Ovary (tissue), 9 donors: ENCODE measurements around the gene ERMARD. TPM values are rescaled to one million over a fixed set of nuclear protein-coding genes. Genes with fewer than 3 reads are reported as not detected.

ENCODE experiments used
- DNase-seq, 5 donors: peaks; one replicate each; pipeline ENCODE4 v3.0.0-alpha.2; 2019 to 2020
- H3K27ac ChIP-seq, 2 donors: fragments of 200-600 bp; one replicate each; pipeline versions ENCODE4 v1.5.1 to v1.8.0; 2019 to 2022
- H3K27me3 ChIP-seq: fragments of 200-600 bp; one replicate; pipeline ENCODE4 v1.8.0; 2022
- H3K36me3 ChIP-seq: fragments of 200-600 bp; sonication (generic); one replicate; pipeline ENCODE4 v1.5.1; 2019
- H3K4me1 ChIP-seq: one replicate; pipeline ENCODE4 v1.8.1; 2013; ENCODE audit warnings: mild to moderate bottlenecking, moderate library complexity; ENCODE audit not compliant: insufficient read depth
- H3K4me3 ChIP-seq: fragments of 200-600 bp; sonication (generic); one replicate; pipeline ENCODE4 v1.5.1; 2017
- H3K9me3 ChIP-seq, 2 donors: fragments of 200-600 bp in 1 of 2; sonication (generic) in 1 of 2; one replicate each; pipeline versions ENCODE4 v1.5.1 to v1.8.1; 2013 to 2019; ENCODE audit warnings: mild to moderate bottlenecking in 1 of 2, moderate library complexity in 1 of 2
- CTCF ChIP-seq, 3 donors: fragments of 450-650 bp in 2 of 3; fragments of 200-600 bp in 1 of 3; IDR thresholded peaks; one replicate each; pipeline versions ENCODE4 v1.5.1 to v1.8.0; 2016 to 2022; ENCODE audit warnings: antibody characterized with exemption in 3 of 3, mild to moderate bottlenecking in 1 of 3
- EP300 ChIP-seq: sonication (generic); formaldehyde crosslinking; IDR thresholded peaks from one replicate; pipeline ENCODE4 v1.6.1; 2017; ENCODE audit warnings: antibody characterized with exemption
- POLR2A ChIP-seq: fragments of 450-650 bp; IDR thresholded peaks from one replicate; pipeline ENCODE4 v1.6.1; 2017; ENCODE audit warnings: antibody characterized with exemption, mild to moderate bottlenecking, moderate library complexity
- WGBS, 3 donors: extraction: QIAGEN DNeasy Blood & Tissue Kit in 1 of 3; methylation state at CpG; one replicate each; pipeline versions ENCODE4 v1.1.5 to v1.1.7; 2013 to 2017; 5-methylcytosine and 5-hydroxymethylcytosine counted together
- intact Hi-C, 4 donors: fragments of 100-400 bp; cut with DNase I; formaldehyde crosslinking; loops; one replicate each; pipeline versions ENCODE4 v1.11.0 to v1.15.1; 2022 to 2023
- polyA plus RNA-seq, 2 donors: library from polyadenylated mRNA; stranded (reverse); fragments of 200-250 nt in 1 of 2; fragments of 350-450 nt in 1 of 2; fragmentation: Illumina TruSeq in 1 of 2; extraction: RNeasy Lipid Tissue Mini Kit (QIAGEN cat#74804) in 1 of 2; gene quantifications; one replicate each; pipeline ENCODE4 v1.2.3, GENCODE V29; 2013 to 2014
- total RNA-seq, 7 donors: library from RNA; depleted of rRNA in 2 of 7; stranded (reverse); fragments of >200 nt in 2 of 7; fragmentation: NEBNext Ultra II Directional in 3 of 7; extraction: Animal tissue kit (Norgen Biotek cat#: 25700) in 3 of 7; gene quantifications; one replicate each; pipeline versions ENCODE4 v1.1.0 to v1.2.4, GENCODE V29; 2016 to 2023
- donor health status: DM: no; HTN: no; CAD: no; lungs with moderate emphysema.
- donor health status: DM: no; HTN: no; CAD: no.
- donor health status: Bipolar disorder and iron deficiency.
- donor health status: DM: yes; HTN: yes; CAD: no.
- donor health status: DM: no; HTN: no; CAD: no.
- donor health status: DM: yes; HTN: yes; CAD: no.

The ERMARD gene
- total and polyA plus RNA-seq, 9 donors = 15.9 to 38.0 (median 27.0) TPM

GRCh38 chr6:169789944-169790927 lies 38.8 kb downstream of the ERMARD start:
- DNase-seq = peak; percentile 76 to 85 (median 81)
- Histone ChIP-seq H3K9me3 (no peaks in the 10 kb centered on the region), H3K4me3 (peak overlapping the region; percentile 49), H3K4me1 (no peaks in the 10 kb centered on the region), H3K27me3 (no peaks in the 10 kb centered on the region), H3K27ac (peak overlapping the region; percentile 80 to 90), H3K36me3 (no peaks in the 10 kb centered on the region)
- intact Hi-C loops = loop anchor here in 2 of 4 donors (5.0 kb wide), 2 partner anchors 502 to 737 kb away; partner anchors contain the start of gene DLL1 (in 1 of the 2)
- WGBS, 3 donors = 0 to 1% (median 0%) methylated on average over 61 of the region's 61 CpGs
- TF ChIP-seq POLR2A (peak; percentile 21), EP300 (no peak), CTCF (IDR thresholded peaks at IDR 0.05) (peak; percentile 94 to 97 (median 96))

GRCh38 chr6:169791721-169792131 lies 40.3 kb downstream of the ERMARD start:
- Histone ChIP-seq H3K36me3 (no peaks in the 10 kb centered on the region), H3K4me1 (no peaks in the 10 kb centered on the region), H3K9me3 (no peaks in the 10 kb centered on the region), H3K4me3 (no peak overlapping the region), H3K27ac (no peak overlapping the region), H3K27me3 (no peaks in the 10 kb centered on the region)
- intact Hi-C loops = loop anchor here in 2 of 4 donors (5.0 kb wide), 2 partner anchors 501 to 736 kb away; partner anchors contain the start of gene DLL1 (in 1 of the 2)
- TF ChIP-seq CTCF (IDR thresholded peaks at IDR 0.05) = no peak
- TF ChIP-seq POLR2A = no peak
- no peak for TF ChIP-seq EP300
- 57 to 67% (median 67%) methylated on average over 6 of the region's 6 CpGs for WGBS, 3 donors
- DNase-seq = no peak

- Histone ChIP-seq H3K4me3 (no peak overlapping the region), H3K27me3 (no peaks in the 10 kb centered on the region), H3K4me1 (no peaks in the 10 kb centered on the region), H3K27ac (no peak overlapping the region), H3K36me3 (no peaks in the 10 kb centered on the region), H3K9me3 (no peaks in the 10 kb centered on the region)
- WGBS, 3 donors = 91% methylated on average over 21 of the region's 21 CpGs
- DNase-seq = no peak
- no peak for TF ChIP-seq CTCF (IDR thresholded peaks at IDR 0.05)
- no peak for TF ChIP-seq EP300
- TF ChIP-seq POLR2A = no peak
- intact Hi-C loops = loop anchor here in 2 of 4 donors (5.0 kb wide), 2 partner anchors 500 to 735 kb away; partner anchors contain the start of gene DLL1 (in 1 of the 2)
Measured at GRCh38 chr6:169792306-169793015, 41.0 kb downstream of the ERMARD start.

- Histone ChIP-seq H3K27me3 (no peaks in the 10 kb centered on the region), H3K9me3 (no peaks in the 10 kb centered on the region), H3K27ac (no peak overlapping the region), H3K4me3 (no peak overlapping the region), H3K4me1 (no peaks in the 10 kb centered on the region), H3K36me3 (no peaks in the 10 kb centered on the region)
- no peak for DNase-seq
- 81 to 91% (median 82%) methylated on average over 10 of the region's 10 CpGs for WGBS, 3 donors
- TF ChIP-seq EP300 (no peak), POLR2A (no peak), CTCF (IDR thresholded peaks at IDR 0.05) (no peak)
- intact Hi-C loops = loop anchor here in 2 of 4 donors (5.0 kb wide), 2 partner anchors 499 to 734 kb away; partner anchors contain the start of gene DLL1 (in 1 of the 2)
Measured at GRCh38 chr6:169793408-169793807, 42.0 kb downstream of the ERMARD start.
